Measurements from ENCODE around the gene NACAD.
"Not testable (repeated sequence)": the region's sequence is repeated elsewhere in the genome, so short reads cannot be mapped to it uniquely, and the experiment has no call there.

Gene NACAD

DNA sequence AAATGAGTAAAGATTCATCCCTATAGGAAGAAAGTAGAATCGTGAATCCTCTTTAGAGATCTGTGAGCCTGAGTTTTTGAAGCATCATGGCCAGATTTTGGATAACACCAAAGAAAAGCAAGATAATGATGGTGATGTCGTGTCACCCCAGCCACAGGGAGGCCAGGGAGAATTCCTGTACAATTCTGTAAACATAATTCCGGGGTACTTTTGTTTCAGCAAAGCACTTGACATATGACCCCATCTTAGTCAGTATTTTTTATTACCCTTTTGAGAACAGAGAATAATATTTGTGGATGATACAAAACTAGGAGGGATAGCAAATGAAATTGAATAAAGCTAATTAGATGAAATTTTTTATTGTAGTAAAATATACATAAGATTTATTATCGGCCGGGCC, 33.8 kb downstream of the NACAD start:
- DNase-seq (ENCODE audit: low read depth) = no peak

DNA sequence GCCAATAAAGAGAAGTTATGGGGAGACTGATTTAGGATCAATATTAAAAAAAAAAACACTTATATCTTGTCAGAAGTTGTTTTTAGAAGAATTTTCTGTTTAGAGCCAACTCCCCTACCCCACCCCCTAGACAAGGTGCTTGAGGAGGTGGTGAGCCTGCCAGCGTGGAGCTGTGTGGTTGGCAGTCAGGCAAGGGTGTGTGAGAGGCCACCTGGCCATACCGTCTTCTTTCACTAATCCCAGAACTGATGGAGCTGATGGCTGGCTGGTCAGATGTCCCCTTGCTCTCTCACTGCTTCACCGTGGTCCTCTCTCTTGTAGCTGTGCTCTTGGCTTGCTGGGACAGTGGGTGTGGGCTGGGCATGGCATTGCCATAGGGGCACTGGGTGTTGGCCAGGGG, 34.3 kb downstream of the NACAD start:
- no peak for DNase-seq (ENCODE audit: low read depth)

- DNase-seq (ENCODE audit: low read depth) = no peak
Observed at GRCh38 chr7:45053941-45054340, 34.8 kb downstream of the NACAD start.

DNA sequence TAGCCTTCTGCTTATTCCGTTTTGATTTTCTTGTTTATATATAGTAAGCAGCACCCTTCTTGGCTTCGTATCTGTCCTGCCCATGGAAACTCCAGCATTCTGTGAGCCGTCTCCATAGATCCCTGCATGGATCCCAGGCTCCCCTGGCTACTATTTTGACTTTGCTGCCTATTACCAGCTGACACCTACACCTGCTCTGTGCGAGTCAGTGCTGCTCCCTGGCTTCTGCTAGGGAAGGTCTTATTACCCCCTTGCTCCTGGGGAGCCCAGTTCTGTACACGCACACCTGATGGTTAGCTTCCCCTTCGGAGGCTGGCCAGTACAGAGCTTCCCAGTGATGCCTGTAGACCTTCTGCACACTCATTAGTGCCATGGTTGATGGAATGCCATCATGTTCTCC, 35.4 kb downstream of the NACAD start:
- DNase-seq (ENCODE audit: low read depth) = no peak

DNA sequence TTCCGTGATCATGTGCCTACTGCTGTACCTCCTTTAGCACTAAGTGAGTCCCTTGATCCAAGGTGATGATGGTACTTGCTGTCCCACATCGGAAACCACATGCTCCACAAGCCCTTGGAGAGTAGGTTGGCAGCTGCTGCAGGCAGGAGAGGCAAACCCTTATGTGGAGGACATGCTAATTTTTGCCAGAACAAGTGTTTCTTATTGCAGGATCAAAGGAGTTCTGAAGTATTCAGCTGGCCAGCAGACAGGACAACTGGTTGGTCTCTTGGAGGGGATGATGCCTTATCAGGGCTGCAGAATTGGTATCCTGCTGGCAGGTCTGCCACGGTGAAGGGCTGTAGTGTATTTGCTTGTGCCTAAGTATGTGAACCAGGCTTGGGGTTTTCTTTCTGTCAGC, 36.8 kb downstream of the NACAD start:
- DNase-seq (ENCODE audit: low read depth) = no peak

DNA sequence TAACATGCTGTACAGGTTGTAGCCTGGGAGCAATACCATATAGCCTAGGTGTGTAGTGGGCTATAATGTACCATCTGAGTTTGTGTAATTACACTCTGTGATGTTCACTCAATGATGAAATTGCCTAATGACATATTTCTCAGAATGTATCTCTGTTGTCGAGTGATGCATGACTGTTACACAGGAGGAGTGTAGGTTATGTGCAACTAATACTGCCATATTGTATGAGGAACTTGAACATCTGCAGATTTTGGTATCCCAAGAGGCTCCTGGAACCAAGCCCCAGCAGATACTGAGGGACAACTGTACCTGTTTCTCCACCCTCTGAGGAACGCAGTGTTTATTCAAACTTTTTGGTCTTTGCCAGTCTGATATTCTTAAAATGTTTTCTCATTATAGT, 38.6 kb downstream of the NACAD start:
- no peak for DNase-seq (ENCODE audit: low read depth)

DNA sequence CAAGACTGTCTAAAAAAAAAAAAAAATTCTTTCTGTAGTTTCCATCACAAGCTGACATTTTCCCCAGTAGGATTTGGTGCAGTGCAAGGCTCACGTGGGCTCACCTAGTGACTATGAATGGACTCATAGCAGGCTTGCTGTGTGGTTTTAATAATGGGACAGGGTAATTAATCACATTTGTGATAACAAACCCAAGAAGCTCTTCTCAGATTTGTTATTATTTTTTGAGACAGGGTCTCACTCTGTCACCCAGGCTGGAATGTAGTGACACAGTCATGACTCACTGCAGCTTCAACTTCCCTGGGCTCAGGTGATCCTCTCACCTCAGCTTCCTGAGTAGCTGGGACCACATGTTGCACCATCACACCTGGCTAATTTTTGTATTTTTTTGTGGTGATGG, 40.0 kb downstream of the NACAD start:
- DNase-seq (ENCODE audit: low read depth) = no peak

GRCh38 chr7:45044338-45044737, 44.4 kb downstream of the NACAD start:
- DNase-seq (ENCODE audit: low read depth) = no peak

DNA sequence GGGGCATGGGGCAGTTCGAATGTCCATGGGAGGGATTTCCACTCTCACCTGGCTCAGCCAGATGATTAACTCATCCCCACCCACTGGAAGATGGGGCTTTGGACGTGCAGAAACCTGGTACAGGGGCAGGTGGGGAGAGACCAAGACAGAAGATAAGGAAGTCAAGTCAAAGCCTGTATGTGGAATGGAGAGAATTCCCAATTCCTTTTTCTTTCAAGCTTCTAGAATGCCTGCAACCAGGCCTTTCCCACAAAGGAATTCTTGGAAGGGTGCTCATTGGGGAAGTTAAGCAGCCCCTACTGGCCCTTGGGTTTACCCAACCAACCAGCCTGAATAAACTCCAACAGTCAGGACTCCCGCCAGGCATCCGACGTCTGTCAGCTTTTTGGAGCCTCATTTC, 49.7 kb downstream of the NACAD start:
- DNase-seq (ENCODE audit: low read depth) = no peak

DNA sequence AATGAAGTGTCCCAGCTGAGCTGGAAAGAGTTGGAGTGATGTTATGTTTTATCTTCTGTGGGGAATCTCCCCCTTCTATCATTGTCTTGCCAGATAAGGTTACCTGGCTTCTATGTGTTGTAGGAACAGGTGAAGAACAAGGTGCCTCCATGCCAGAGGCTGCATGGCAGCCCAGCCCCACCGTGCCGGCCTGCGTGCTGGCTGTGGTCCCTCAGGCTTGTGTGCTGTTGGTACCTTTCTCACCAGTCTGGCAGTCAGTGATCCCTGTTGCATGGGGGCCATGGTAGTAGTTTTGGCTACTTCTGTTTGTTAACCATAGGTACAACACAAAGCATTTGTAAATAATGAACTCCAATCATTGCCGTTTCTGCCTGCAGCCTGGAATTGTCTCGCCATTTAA, 50.9 kb downstream of the NACAD start:
- DNase-seq (ENCODE audit: low read depth) = no peak

- DNase-seq (ENCODE audit: low read depth) = no peak
Observed at GRCh38 chr7:45036796-45037195, 52.0 kb downstream of the NACAD start.

GRCh38 chr7:45036317-45036716, 52.5 kb downstream of the NACAD start:
- no peak for DNase-seq (ENCODE audit: low read depth)

DNA sequence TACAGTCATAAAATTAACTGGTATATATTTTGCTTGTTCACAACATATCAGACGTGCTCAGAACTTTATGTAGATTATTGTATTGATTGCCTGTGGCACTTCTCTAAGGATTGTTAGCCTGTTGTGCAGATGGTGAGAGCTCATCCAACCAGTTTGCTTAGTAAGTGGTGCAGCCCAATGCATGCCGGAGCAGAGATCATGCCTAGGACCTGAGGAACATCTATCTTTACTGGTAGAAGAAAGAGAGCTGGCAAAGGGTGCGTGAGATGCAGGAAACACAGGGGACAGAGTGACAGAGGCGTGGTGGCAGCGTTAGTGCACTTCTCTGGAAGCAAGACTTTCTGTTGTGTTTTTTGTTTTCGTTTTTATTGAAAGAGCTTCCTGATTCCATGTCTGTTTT, 52.9 kb downstream of the NACAD start:
- no peak for DNase-seq (ENCODE audit: low read depth)

- DNase-seq (ENCODE audit: low read depth) = no peak
Observed at GRCh38 chr7:45035371-45035770, 53.4 kb downstream of the NACAD start.

- DNase-seq (ENCODE audit: low read depth) = not testable (repeated sequence)
Observed at GRCh38 chr7:45034710-45035109, 54.1 kb downstream of the NACAD start.

- DNase-seq (ENCODE audit: low read depth) = no peak
Observed at GRCh38 chr7:45033931-45034290, 54.9 kb downstream of the NACAD start.

- no peak for DNase-seq (ENCODE audit: low read depth)
Observed at GRCh38 chr7:45033261-45033930, 55.4 kb downstream of the NACAD start.

GRCh38 chr7:45032421-45032820, 56.3 kb downstream of the NACAD start:
- no peak for DNase-seq (ENCODE audit: low read depth)

GRCh38 chr7:45031829-45032228, 56.9 kb downstream of the NACAD start:
- no peak for DNase-seq (ENCODE audit: low read depth)

Measured in stimulated activated CD8-positive, alpha-beta memory T cell treated with anti-CD3 and anti-CD28 coated beads, Interleukin-7, amount 100 ng/mL, for 24 hours (primary cell).